GM21786 (cell line): ENCODE results near the gene PHACTR3.

ENCODE experiments used
- ATAC-seq: cut with Tn5 transposase; IDR thresholded peaks from one replicate; pipeline ENCODE4 v1.9.1; 2021; ENCODE audit not compliant: unreplicated experiment

Gene PHACTR3

GRCh38 chr20:59785986-59786795 is 181.9 kb downstream of the PHACTR3 start:
- ATAC-seq: no peak

DNA sequence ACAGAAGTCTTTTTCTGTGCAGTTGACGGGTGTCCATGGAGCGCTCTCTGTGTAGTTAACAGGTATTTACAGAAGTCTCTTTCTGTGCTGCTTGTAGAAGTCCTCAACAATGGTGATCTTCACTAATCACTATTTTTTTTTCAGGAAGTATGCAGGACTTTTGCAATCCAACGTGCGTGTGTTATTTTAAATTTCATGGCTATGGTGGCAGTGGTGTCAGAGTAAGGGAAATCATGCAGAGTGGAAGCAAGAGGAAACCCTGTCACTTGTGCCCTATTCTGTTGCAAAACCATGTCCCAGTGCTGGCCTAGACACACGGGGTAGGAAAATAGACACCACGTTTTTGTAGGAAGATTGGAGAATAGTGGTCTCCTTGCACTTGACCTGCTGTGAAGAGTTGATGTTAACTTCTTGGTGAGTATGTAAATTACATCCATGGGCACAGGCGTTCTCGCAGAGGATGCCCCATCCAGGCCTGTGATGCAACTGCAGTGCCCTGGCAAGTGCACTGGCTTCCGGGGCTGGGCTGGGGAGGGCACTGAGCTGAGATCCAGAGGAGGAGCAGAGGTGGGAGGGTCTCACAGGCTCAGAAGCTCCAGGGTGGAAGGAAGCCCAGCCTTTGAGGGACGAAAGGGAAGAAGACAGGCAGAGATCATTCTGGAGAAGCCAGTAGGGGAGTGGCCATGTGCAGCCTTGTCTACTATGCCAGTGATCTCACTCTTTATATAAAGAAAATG is 182.6 kb downstream of the PHACTR3 start:
- no peak for ATAC-seq

DNA sequence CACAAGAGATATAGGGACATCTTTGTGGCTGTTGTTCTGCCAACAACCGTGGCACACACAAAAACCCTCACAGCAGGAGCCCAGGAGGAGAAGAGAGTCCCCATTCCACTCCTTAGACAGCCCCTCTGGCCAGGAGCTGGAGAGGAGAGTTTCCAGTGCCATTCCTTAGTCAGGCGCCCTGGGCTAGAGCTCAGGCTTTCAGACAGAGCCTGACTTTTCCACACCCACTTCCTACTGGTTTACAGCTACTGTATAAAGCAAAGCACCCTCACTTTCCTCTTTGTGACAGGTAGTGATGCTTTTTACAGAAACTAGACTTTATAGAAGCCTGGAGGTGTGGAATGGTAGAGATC is 183.2 kb downstream of the PHACTR3 start:
- ATAC-seq: no peak

GRCh38 chr20:59788196-59788735 is 183.9 kb downstream of the PHACTR3 start:
- no peak for ATAC-seq

DNA sequence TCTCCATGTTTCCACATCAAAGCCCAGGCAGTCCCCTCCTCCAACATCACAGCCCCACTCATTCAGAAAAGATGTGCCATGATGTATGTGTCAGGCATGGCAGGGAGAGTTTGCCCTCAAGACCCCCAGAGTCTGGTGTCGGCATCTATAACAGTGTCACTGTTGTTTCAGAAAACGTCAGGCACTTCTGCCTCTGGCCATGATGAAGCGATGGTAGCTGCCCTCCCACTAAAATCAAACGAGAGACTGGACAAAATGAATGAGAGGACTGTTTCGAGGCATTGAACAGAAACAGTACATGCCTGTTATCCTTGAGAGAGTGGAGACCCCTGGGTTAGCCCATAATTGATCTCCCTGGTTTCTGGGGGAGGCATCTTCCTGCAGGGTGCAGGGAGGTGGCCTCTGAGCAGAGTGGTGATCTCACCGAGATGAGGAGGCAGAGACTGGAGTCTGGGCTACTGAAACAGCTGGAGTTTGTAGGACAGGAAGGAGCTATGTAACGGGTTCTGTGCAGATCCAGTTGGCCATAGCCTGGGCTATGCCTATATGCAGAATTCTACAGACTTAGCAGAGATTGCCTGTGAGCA is 184.6 kb downstream of the PHACTR3 start:
- no peak for ATAC-seq

GRCh38 chr20:59789686-59790085 is 185.3 kb downstream of the PHACTR3 start:
- ATAC-seq: no peak

DNA sequence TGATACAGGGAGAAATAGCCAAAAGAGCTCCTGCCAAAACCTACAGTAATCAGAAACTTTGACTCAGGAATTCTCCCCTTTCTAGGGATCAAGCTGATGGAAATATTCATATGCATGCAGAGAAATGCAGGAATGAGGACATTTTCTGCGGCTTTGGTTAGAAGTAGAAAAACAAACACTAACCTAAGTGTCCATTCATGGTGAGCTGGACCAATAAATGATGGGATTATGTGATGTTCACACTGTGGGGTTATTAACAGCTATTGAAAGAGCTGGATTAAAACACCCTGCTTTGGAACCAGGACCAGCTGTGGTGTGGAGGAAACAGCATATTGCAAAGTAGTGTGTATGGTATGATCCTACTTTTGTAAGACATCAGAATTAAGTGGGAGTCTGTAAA is 186.0 kb downstream of the PHACTR3 start:
- no peak for ATAC-seq

GRCh38 chr20:59792300-59792699 is 188.0 kb downstream of the PHACTR3 start:
- no peak for ATAC-seq

GRCh38 chr20:59794555-59794954 is 190.2 kb downstream of the PHACTR3 start:
- no peak for ATAC-seq

DNA sequence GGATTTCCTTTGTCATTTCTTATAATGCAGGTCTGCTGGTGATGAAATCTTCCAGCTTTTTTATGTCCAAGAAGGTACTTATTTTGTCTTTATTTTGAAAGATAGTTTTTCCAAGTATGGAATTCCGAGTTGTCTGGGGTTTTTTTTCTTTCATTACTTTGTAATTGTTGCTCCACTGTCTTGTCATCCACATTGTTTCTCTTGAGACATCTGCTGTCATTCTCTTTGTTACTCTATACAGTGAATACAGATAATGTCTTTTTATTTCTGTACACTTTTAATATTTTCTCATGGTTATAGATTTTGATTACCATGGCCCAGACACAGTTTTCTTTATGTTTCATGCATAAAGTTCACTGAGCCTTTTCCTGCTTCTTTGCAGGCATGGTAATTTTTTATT is 196.0 kb downstream of the PHACTR3 start:
- ATAC-seq: no peak

GRCh38 chr20:59802018-59802417 is 197.7 kb downstream of the PHACTR3 start:
- no peak for ATAC-seq

GRCh38 chr20:59802471-59803221 is 198.3 kb downstream of the PHACTR3 start:
- ATAC-seq: no peak

DNA sequence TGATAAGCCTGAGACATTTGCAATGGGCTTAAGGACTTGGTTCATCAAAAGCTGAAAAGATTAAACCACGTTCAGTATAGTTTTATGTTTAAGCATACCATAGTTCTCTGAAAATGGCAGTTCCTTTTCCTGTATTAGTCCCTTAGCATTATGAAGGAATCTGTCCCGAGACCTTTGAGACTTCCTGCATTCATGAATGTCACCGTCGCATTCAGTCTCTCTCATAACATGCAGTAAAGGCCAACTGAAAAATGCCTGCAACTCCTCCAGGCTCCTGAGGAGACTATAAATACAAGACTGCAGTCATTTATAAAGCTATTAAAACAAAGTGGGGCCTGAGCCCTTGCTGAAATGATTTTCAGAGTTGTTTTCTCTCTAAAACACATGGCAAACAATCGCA is 200.0 kb downstream of the PHACTR3 start:
- no peak for ATAC-seq

- no peak for ATAC-seq
Observed at GRCh38 chr20:59804871-59805665, 200.7 kb downstream of the PHACTR3 start.

DNA sequence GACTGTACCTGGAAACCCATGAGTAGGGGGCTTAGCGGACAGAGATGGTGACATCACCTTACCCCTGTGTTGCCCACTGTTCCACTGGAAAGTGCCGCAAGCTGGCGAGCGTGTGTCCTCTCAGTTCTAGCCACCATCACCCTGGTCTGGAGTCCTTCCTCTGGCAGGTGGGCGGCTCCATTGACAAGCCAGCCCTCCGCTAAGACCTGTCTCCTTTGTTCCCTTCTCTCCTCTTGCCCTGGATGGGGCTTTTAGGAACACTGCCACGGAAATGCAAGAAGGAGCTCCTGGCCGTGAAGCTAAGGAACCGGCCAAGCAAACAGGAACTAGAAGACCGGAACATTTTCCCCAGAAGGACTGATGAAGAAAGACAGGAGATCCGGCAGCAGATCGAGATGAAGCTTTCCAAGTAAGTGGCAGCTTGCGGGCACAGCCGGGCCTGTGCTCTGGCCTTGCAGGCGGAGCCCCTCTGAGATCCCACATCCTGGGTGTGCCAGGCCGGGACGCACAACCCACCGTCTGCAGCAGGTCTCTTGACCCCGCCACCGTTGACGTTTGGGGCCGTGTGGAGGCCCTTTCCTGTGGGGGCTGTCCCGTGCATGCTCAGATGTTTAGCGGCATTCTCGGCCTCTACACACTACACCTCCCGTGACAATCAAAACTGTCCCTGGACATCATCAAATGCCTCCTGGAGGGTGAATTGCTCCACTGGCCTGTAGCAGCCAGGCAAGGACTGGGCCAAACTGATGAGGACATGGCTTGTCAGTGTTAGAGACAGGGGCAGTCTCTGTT is 201.6 kb downstream of the PHACTR3 start:
- no peak for ATAC-seq

DNA sequence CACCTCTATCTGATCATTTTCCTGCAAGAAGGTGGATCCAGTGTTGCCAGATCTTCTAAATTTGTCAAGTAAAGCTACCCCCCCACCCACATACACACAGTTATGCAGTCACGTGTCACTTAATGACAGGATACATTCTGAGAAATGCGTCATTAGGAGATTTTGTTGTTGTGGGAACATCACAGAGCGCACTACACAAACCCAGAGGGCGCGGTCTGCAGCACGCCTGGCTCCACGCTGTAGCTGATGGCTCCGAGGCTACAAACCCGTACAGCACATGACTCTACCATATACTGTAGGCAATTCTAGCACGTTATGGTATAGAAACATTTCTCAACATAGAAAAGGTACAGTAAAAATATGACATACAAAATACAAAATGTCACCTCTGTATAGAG is 202.2 kb downstream of the PHACTR3 start:
- no peak for ATAC-seq

- no peak for ATAC-seq
Observed at GRCh38 chr20:59807909-59808728, 203.8 kb downstream of the PHACTR3 start.

DNA sequence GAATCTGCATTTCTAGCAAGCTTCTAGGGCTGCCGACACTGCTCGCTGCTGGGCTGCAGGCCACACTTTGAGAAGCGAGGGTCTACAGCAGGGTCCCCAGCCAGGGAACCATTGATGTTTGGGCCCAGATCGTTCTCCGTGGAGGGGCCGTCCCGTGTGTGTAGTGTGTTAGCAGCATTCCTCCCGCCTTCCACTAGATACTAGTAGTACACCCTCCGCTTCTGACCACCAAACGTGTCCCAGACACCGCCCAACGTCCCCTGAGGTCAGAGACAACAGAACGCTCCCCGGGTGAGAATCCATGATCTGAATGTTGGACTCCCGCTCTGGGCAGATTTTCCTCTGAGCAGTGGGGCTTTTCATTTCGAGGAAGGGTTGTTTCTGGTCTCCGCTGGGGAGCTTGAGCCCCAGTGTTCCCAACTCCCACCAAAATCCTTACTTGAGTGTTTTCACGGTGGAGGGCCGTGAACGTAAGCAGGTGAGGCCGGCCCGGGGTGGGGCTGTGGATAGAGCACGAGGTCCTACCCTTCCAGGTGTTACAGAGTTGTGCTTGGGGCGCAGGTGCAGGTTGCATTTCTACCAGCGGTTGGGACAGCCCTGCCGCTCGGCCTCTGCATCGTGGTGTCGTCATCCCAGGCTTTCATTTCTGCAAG is 204.5 kb downstream of the PHACTR3 start:
- ATAC-seq: no peak
